GM18909 (cell line): ENCODE data around the gene RAP1GAP2.

ENCODE experiments used
- ATAC-seq: cut with Tn5 transposase; IDR thresholded peaks from one replicate; pipeline ENCODE4 v1.9.1; 2021; ENCODE audit warnings: mild to moderate bottlenecking; ENCODE audit not compliant: unreplicated experiment, poor library complexity

RAP1GAP2 gene

GRCh38 chr17:2905696-2906501 lies 109.7 kb downstream of the RAP1GAP2 start:
- ATAC-seq: no peak

GRCh38 chr17:2906901-2907300 lies 110.7 kb downstream of the RAP1GAP2 start:
- ATAC-seq: no peak

GRCh38 chr17:2909175-2909845 lies 113.1 kb downstream of the RAP1GAP2 start:
- no peak for ATAC-seq

- ATAC-seq: no peak
These were observed 113.6 kb downstream of the RAP1GAP2 start for GRCh38 chr17:2909846-2910234.

GRCh38 chr17:2911035-2911754 lies 115.0 kb downstream of the RAP1GAP2 start:
- ATAC-seq: no peak

- no peak for ATAC-seq
These were observed 115.5 kb downstream of the RAP1GAP2 start for GRCh38 chr17:2911755-2912111.

- no peak for ATAC-seq
These were observed 116.5 kb downstream of the RAP1GAP2 start for GRCh38 chr17:2912754-2913153.

GRCh38 chr17:2916461-2916860 lies 120.2 kb downstream of the RAP1GAP2 start:
- no peak for ATAC-seq

- no peak for ATAC-seq
These were observed 125.2 kb downstream of the RAP1GAP2 start for GRCh38 chr17:2921443-2921842.

GRCh38 chr17:2924211-2924610 lies 128.0 kb downstream of the RAP1GAP2 start:
- no peak for ATAC-seq

- no peak for ATAC-seq
These were observed 128.8 kb downstream of the RAP1GAP2 start for GRCh38 chr17:2925011-2925410.

GRCh38 chr17:2926019-2926650 lies 129.9 kb downstream of the RAP1GAP2 start:
- ATAC-seq: no peak

GRCh38 chr17:2928294-2928890 lies 132.2 kb downstream of the RAP1GAP2 start:
- no peak for ATAC-seq

GRCh38 chr17:2929881-2930533 lies 133.8 kb downstream of the RAP1GAP2 start:
- ATAC-seq: no peak

- ATAC-seq: no peak
These were observed 135.6 kb downstream of the RAP1GAP2 start for GRCh38 chr17:2931876-2932275.

- ATAC-seq: no peak
These were observed 136.7 kb downstream of the RAP1GAP2 start for GRCh38 chr17:2932946-2933345.

GRCh38 chr17:2933606-2934005 lies 137.4 kb downstream of the RAP1GAP2 start:
- no peak for ATAC-seq

- no peak for ATAC-seq
These were observed 139.4 kb downstream of the RAP1GAP2 start for GRCh38 chr17:2935632-2936031.

- no peak for ATAC-seq
These were observed 140.1 kb downstream of the RAP1GAP2 start for GRCh38 chr17:2936351-2936750.

GRCh38 chr17:2936771-2937321 lies 140.6 kb downstream of the RAP1GAP2 start:
- ATAC-seq: no peak
